HS-5 (cell line): ENCODE results near the gene LTB4R.

Experiments
- DNase-seq: peaks from one replicate; pipeline ENCODE4 v3.0.0-alpha.2; 2012; ENCODE audit warnings: low read depth

Gene LTB4R

GRCh38 chr14:24304019-24304387, 7.3 kb upstream of the LTB4R start:
- DNase-seq = no peak

GRCh38 chr14:24307156-24307574, 4.1 kb upstream of the LTB4R start:
- DNase-seq = no peak

DNA sequence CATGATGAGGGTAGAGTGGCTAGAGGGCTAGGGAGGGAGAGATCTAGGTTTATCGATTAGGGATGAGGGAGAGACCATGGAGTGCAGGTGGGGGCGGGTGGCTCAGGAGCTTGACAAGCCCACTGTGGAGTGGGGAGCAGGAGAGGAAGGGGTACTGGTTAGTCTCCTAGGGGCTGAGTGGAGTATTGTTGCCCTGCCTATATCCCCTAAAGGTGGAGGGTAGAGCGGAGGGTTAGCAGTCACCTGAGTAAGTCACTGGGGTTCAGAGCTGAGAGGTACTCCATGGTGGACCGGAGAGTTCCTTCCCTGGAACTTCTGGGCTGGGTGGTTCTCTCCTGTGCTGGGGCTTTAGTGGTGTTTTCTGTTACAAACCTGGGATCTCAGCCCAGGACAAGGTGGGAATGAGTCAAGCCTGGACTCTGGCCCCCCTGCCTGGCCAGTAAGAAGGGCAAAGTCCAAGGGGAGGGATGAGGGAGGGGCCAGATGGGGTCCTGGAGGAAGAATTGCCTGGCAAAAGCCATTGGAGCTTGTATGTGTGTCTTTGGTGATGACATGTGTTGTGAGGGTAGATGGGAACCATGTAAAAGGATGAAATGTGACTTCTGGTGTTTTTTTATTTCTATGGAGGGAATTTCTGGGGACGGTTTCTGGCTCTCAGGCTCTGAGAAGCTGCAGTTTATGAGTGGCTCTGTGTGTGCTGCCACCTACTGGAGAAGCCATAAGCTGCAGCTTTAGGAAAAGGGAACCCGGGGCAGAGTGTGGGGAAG, 3.5 kb upstream of the LTB4R start, which contains the start of gene CIDEB:
CIDEB (minus strand) TSS at position 403 of the 767 bp plus-strand sequence; CDS start at position 284, 119 bp downstream.
- no peak for DNase-seq

GRCh38 chr14:24308342-24309124, 2.8 kb upstream of the LTB4R start:
- DNase-seq = no peak

GRCh38 chr14:24309538-24310264, 1.6 kb upstream of the LTB4R start, which contains the start of gene LTB4R2:
Gene LTB4R2 (plus strand): TSS chr14:24310140. CDS start chr14:24310665, 525 bp downstream.
- no peak for DNase-seq

- DNase-seq = no peak
Measured at GRCh38 chr14:24310265-24310645, 1.0 kb upstream of the LTB4R start.

DNA sequence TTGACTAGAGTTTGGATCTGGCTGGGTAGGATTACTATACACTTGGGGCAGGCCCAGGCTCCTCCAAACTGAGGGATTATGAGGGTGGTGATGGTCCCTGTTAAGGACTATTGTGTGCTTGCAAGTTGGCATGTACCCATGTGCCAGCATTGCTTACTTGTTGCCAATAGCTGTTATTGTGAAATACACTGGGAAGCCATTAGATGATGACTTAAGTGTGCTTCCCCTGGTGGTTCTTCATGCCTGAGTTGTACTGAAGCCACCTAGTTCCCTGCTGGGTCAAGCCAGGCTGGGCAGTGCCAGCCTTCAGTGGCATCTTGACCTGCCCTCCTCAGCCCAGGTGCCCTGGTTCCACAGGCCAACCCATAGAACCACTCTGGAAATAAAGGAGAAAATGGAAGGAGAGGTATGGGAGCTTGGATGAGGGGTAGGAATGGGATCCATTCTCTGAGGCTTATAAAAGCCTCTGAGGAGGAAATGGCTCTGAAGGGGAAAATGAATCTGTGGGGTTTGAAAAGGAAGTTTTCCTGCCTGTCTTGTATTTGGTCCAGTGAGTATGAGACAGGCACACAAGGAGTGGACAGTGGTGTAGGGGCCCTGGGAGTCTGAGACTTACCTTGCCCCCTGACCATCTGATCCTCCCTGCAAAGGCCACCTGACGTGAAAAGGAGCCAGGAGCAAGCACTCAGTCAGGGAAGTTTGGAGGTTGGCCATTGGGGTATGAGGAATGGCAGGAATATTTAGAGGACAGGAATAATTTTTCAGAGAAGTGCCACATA, 724 bp downstream of the LTB4R start:
- DNase-seq = no peak

DNA sequence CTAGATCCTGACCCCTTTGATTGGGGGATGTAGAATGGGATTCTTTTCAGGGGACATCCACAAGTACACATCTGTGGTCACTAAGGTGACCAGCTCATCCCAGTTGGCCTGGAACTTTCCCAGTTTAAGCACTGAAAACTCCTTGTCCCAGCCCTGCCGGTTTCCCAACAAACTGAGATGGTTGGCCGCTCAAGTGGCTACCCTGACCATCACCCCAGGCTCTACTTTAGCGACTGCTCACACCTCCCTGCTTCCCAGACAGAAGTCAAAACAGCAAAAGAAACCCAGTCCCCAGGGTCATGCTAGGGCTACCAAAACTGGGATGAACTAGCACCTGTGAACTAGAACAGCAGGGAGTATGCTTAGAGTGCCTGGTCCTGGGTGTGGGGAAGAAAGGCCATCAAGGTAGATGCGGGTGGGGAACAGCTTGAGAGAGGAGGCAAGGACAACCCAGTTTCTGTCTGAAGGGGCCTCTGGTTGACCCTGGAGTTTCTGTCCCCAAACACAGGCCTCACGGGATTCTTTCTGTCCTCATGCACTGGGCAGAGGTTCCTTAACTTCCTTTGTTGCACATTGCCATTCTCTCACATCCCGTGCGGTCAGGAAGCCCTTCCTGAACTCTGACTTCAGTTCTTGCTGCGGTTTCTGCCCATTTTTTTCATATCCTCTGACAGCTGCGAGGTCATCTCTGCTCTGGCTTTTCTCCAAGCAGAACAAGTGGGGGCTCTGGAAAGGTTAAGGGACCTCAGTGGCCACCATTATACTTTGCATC, 1.6 kb downstream of the LTB4R start:
- no peak for DNase-seq

GRCh38 chr14:24313913-24314312, 2.6 kb downstream of the LTB4R start:
- DNase-seq = no peak

- DNase-seq = no peak
Measured at GRCh38 chr14:24314377-24315193, 3.3 kb downstream of the LTB4R start.

DNA sequence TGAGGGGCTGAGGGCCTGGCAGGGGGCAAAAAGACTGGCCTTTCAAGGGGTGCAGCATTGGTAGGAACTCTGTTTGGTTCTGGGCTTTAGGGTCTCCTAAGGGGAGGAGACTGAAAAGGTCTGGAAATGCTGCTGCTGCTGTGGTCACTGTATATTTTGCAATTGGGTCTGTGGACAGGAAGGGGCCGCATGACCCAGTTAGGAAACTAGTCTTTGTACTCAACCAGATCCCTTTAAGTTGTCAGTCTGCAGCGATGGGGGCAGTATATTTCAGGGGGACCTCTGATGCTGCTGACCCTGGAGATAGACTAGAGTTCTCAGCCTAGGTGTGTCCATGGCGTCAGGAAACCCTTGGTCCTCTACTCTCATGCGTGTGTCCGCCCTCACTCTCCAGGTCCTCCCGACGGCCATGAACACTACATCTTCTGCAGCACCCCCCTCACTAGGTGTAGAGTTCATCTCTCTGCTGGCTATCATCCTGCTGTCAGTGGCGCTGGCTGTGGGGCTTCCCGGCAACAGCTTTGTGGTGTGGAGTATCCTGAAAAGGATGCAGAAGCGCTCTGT, 4.0 kb downstream of the LTB4R start:
- DNase-seq = no peak

- DNase-seq = no peak
Measured at GRCh38 chr14:24315807-24316596, 4.7 kb downstream of the LTB4R start.

- DNase-seq = no peak
Measured at GRCh38 chr14:24316597-24316950, 5.3 kb downstream of the LTB4R start.

- peak; percentile 42 for DNase-seq
Measured at GRCh38 chr14:24317141-24317928, 6.0 kb downstream of the LTB4R start.

- DNase-seq = no peak
Measured at GRCh38 chr14:24321212-24321975, 10.1 kb downstream of the LTB4R start.

DNA sequence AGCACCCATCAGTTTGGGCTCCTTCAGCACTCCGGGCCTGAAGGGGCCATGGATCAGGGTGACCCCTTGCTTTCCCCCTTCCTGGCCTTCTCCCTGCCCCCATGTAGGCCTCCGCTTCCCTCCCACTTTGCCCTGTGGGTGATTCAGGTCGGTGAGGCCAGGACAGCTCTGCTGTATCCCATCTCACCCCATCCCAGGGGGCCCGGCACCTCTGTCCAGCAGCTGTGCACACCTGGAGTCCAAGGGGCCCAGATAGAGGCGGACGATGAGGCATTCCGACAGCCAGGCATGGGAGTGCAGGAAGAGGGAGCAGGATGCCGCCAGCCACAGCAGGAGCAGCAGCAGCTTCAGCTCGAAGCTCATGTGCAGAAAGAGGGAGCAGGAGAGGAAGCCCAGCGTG, 11.4 kb downstream of the LTB4R start:
- no peak for DNase-seq

DNA sequence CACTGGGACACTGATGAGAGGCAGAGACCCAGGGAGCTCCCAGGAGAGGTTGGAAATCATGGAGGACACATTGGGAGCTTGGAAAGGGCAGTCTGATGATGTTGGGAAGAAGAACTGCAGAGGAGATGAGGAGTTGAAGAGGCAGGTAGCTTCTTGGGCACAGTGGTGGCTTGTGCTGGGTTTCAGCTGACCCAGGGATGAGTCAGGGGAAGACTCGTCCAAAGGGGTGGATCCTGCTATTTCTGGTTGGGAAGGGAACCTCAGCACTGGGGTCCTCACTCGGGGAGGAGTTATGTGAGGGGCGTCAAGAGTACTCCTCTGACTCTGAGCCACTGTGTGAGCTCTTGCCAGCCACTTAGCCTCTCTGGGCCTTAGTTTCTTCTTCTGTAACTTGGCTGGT, 12.0 kb downstream of the LTB4R start:
- no peak for DNase-seq
